Stomach smooth muscle (tissue), 2 donors: Measurements from ENCODE around the gene CAPN5.

Experiments
- H3K27ac ChIP-seq: one replicate; pipeline ENCODE4 v1.7.0; 2013; ENCODE audit warnings: mild to moderate bottlenecking, low read length, inconsistent platforms
- H3K27me3 ChIP-seq, 2 donors: one replicate each; pipeline ENCODE4 v1.7.0; 2013; ENCODE audit warnings: low read length in 2 of 2; ENCODE audit not compliant: insufficient read depth in 2 of 2, control insufficient read depth in 1 of 2
- H3K36me3 ChIP-seq, 2 donors: one replicate each; pipeline ENCODE4 v1.7.0; 2013; ENCODE audit warnings: low read length in 2 of 2; ENCODE audit not compliant: control insufficient read depth in 2 of 2, insufficient read depth in 2 of 2
- H3K4me1 ChIP-seq: one replicate; pipeline ENCODE4 v1.7.0; 2013; ENCODE audit warnings: low read length; ENCODE audit not compliant: control insufficient read depth, insufficient read depth
- H3K4me3 ChIP-seq, 2 donors: one replicate each; pipeline ENCODE4 v1.7.0; 2013; ENCODE audit warnings: low read length in 2 of 2
- H3K9ac ChIP-seq, 2 donors: one replicate each; pipeline ENCODE4 v1.7.0; 2013; ENCODE audit warnings: low read length in 2 of 2, mild to moderate bottlenecking in 1 of 2
- H3K9me3 ChIP-seq, 2 donors: one replicate each; pipeline ENCODE4 v1.7.0; 2013; ENCODE audit warnings: low read length in 2 of 2; ENCODE audit not compliant: control insufficient read depth in 2 of 2
- donor health status: healthy.
- donor health status: Pancreatic carcinoma.

Gene CAPN5

DNA sequence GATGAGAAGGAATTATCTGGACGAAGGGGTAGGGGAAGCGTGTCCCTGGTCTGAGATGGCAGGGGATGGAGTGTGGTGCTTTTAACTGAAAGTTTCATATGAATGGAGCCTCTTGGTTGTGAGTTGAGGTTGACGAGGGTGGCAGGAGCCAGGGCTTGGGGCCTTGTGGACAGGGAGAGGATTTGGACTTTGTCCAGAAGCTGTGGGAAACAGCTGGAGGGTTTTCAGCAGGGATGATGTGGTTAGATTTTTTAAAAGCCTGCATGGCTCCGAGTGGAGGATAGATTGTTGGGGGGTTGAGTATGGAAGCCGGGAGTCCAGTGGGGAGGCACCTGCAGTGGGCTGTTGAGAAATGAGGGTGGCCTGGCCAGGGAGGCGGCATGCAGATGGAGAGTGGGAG, 86.1 kb downstream of the CAPN5 start:
- Histone ChIP-seq H3K9ac (no peak overlapping the region), H3K27ac (no peak overlapping the region), H3K4me1 (no peaks in the 10 kb centered on the region), H3K4me3 (no peak overlapping the region), H3K9me3 (no peaks in the 10 kb centered on the region), H3K27me3 (peaks cover 2 to 4% of the 10 kb centered on the region in 2 donors), H3K36me3 (no peaks in the 10 kb centered on the region)

- no peaks in the 10 kb centered on the region for H3K36me3 ChIP-seq
- H3K4me1 ChIP-seq: no peaks in the 10 kb centered on the region
- no peaks in the 10 kb centered on the region for H3K9me3 ChIP-seq
- H3K9ac ChIP-seq: no peak overlapping the region
- no peak overlapping the region for H3K27ac ChIP-seq
- H3K27me3 ChIP-seq: no peaks in the 10 kb centered on the region
- no peak overlapping the region for H3K4me3 ChIP-seq
These were observed 86.8 kb downstream of the CAPN5 start for GRCh38 chr11:77153276-77154185.

DNA sequence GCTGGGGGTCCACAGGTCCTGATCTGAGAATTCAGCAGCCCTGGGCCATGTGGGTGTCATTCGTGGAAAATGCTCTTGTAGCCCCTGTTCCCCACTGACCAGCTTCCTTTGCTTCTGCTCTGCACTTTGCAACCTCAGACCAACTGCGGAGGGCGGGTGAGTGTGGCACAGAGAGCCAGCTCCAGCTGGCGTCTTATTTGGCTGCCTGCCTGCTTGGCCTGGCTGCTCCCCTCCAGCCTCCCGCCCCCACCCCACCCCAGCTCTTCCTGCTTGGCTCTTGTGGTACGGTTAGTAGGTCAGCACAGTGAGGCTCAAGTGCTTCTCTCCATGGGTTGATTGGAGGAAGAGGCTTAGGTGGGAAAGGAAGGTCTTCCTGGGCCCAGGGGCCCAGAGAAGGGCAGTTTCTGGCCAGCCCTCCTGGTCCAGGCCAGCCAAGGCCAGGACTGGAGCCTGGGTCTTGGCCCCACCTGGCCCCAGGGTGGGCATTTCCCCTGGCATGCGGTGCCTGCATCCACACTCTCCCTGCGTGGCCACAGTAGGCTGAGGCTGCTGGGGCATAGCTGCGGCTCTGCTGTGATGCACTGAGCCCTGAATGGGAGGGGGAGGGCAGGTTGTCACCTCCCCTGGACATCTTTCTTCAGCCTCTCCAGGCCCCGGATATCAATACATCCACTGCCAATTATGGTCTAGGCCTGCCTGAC, 87.8 kb downstream of the CAPN5 start:
- Histone ChIP-seq H3K4me1 (no peaks in the 10 kb centered on the region), H3K27ac (no peak overlapping the region), H3K9me3 (no peaks in the 10 kb centered on the region), H3K4me3 (no peak overlapping the region), H3K27me3 (no peaks in the 10 kb centered on the region), H3K9ac (no peak overlapping the region), H3K36me3 (no peaks in the 10 kb centered on the region)

DNA sequence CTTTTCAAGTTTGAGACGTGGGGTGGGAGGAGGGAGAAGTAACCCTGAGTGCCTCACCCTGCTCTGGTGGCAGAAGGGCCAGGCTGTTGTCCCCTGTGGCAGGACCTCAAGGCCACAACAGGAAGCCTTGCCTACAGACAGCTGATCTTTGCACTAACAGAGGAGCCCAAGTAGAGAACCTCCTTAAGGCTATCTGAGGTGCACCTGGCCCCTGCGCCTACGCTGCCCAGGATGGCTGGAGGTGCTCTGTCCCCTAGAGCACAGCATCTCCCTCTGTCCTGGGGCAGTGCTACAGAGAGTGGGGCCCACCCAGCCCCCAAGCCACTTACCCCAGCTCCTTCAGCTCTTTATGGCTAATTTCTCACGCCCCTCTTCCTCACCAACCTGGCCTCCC, 88.3 kb downstream of the CAPN5 start:
- Histone ChIP-seq H3K27me3 (no peaks in the 10 kb centered on the region), H3K4me3 (no peak overlapping the region), H3K9ac (no peak overlapping the region), H3K9me3 (no peaks in the 10 kb centered on the region), H3K36me3 (no peaks in the 10 kb centered on the region), H3K4me1 (no peaks in the 10 kb centered on the region), H3K27ac (no peak overlapping the region)

GRCh38 chr11:77155556-77156130, 88.9 kb downstream of the CAPN5 start:
- H3K4me1 ChIP-seq: no peaks in the 10 kb centered on the region
- no peak overlapping the region for H3K27ac ChIP-seq

DNA sequence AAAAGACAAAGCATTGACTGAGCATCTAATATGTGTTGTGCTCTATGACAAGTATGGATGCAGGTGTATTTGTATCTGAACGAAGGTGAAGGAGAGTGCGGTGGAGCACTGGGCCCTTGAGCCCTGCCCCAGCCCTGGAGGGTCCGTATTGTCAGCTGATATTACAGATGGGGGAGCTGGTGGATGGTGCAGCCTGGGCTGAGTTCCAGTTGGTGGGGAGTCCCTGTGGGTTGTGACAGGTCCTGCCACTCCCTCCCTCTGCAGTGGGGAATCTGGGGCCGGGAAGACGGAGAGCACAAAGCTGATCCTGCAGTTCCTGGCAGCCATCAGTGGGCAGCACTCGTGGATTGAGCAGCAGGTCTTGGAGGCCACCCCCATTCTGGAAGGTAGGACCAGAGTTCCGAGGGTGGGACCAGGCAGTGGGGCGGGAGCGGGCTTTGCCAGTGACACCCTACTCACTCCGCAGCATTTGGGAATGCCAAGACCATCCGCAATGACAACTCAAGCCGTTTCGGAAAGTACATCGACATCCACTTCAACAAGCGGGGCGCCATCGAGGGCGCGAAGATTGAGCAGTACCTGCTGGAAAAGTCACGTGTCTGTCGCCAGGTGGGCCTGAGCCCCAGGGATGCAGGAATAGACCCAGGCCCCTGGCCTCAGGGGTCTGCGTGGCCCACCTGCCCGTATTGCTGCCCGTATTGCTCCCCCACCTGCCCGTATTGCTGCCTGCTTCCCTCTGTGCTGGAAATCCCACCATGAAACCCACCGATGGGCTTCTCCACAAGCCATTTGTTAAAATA, 89.8 kb downstream of the CAPN5 start:
- H3K4me3 ChIP-seq: no peak overlapping the region
- no peaks in the 10 kb centered on the region for H3K27me3 ChIP-seq
- no peaks in the 10 kb centered on the region for H3K4me1 ChIP-seq
- H3K9me3 ChIP-seq: no peaks in the 10 kb centered on the region
- no peak overlapping the region for H3K9ac ChIP-seq
- no peak overlapping the region for H3K27ac ChIP-seq
- no peaks in the 10 kb centered on the region for H3K36me3 ChIP-seq

More at GRCh38 chr11:77155556-77156130, 88.9 kb downstream of the CAPN5 start:
- no peaks in the 10 kb centered on the region for H3K36me3 ChIP-seq
- no peaks in the 10 kb centered on the region for H3K9me3 ChIP-seq
- H3K27me3 ChIP-seq: no peaks in the 10 kb centered on the region
- H3K4me3 ChIP-seq: no peak overlapping the region
- no peak overlapping the region for H3K9ac ChIP-seq

DNA sequence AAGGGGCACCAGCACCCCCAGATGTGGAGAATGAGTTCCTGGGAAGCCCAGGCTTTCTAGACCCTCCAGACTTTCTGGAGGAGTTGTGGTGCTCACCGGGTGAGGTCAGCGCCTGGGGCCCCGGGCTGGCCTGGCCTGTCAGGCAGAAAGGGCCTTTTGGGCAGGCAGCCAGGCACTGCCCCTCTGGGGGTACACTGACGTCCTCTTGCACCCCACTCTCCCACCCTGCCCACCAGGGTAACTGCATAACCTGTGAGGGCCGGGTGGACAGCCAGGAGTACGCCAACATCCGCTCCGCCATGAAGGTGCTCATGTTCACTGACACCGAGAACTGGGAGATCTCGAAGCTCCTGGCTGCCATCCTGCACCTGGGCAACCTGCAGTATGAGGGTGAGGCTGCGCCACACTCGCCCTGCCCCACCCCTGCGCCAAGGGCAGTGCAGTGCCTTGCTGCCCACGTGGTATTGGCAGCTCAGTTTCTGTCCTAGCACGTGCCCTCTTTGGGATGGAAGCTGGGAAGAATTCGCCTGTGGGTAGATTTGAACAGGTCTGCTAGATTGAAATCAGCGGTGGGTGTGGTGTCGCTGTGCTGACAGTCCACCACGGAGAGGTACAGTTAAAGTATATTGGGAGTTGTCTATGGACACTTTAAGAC, 91.4 kb downstream of the CAPN5 start:
- Histone ChIP-seq H3K36me3 (no peaks in the 10 kb centered on the region), H3K9me3 (no peaks in the 10 kb centered on the region), H3K9ac (no peak overlapping the region), H3K27me3 (no peaks in the 10 kb centered on the region), H3K4me3 (no peak overlapping the region), H3K4me1 (no peaks in the 10 kb centered on the region), H3K27ac (no peak overlapping the region)

- Histone ChIP-seq H3K9me3 (no peaks in the 10 kb centered on the region), H3K27ac (no peak overlapping the region), H3K27me3 (no peaks in the 10 kb centered on the region), H3K9ac (no peak overlapping the region), H3K4me1 (no peaks in the 10 kb centered on the region), H3K4me3 (no peak overlapping the region), H3K36me3 (no peaks in the 10 kb centered on the region)
These were observed 92.6 kb downstream of the CAPN5 start for GRCh38 chr11:77159219-77159936.

- H3K36me3 ChIP-seq: no peaks in the 10 kb centered on the region
- no peaks in the 10 kb centered on the region for H3K9me3 ChIP-seq
- H3K4me1 ChIP-seq: no peaks in the 10 kb centered on the region
- no peak overlapping the region for H3K27ac ChIP-seq
- H3K4me3 ChIP-seq: no peak overlapping the region
- no peak overlapping the region for H3K9ac ChIP-seq
- no peaks in the 10 kb centered on the region for H3K27me3 ChIP-seq
These were observed 93.2 kb downstream of the CAPN5 start for GRCh38 chr11:77159937-77160495.
